Measurements from ENCODE around the gene SLC25A10.

SLC25A10 gene

GRCh38 chr17:81695211-81695610 lies 16.9 kb upstream of the SLC25A10 start:
- no peak overlapping the region for H3K27ac ChIP-seq
- H3K27me3 ChIP-seq (ENCODE audit: insufficient read depth, low read depth) = no peaks in the 10 kb centered on the region
- H2AFZ ChIP-seq (ENCODE audit: low read depth) = no peak overlapping the region
- no peak for TF ChIP-seq CTCF (conservative IDR thresholded peaks at IDR 0.05; ENCODE audit: low read depth, low read length)
- H3K9ac ChIP-seq = no peak overlapping the region
- no peaks in the 10 kb centered on the region for H3K4me1 ChIP-seq (ENCODE audit: low read depth, poor library complexity, severe bottlenecking)
- no peaks in the 10 kb centered on the region; the same call in 1 of the 2 replicates for H3K36me3 ChIP-seq (ENCODE audit: insufficient read depth)
- H3K4me2 ChIP-seq = no peak overlapping the region
- no peaks in the 10 kb centered on the region for H4K20me1 ChIP-seq (ENCODE audit: insufficient read depth)
- peaks cover 11% of the 10 kb centered on the region; the same call in 1 of the 2 replicates for H3K79me2 ChIP-seq (ENCODE audit: insufficient read depth, low read depth)
- H3K4me3 ChIP-seq (IDR thresholded peaks at IDR 0.05; ENCODE audit: insufficient read depth, low read depth, low read length) = no peak overlapping the region

GRCh38 chr17:81695801-81696200 lies 16.3 kb upstream of the SLC25A10 start:
- Histone ChIP-seq H3K27ac (no peak overlapping the region), H2AFZ (ENCODE audit: low read depth) (no peak overlapping the region), H3K4me2 (no peak overlapping the region), H3K4me3 (IDR thresholded peaks at IDR 0.05; ENCODE audit: insufficient read depth, low read depth, low read length) (no peak overlapping the region), H4K20me1 (ENCODE audit: insufficient read depth) (no peaks in the 10 kb centered on the region), H3K36me3 (ENCODE audit: insufficient read depth) (no peaks in the 10 kb centered on the region; the same call in 1 of the 2 replicates), H3K4me1 (ENCODE audit: low read depth, poor library complexity, severe bottlenecking) (peaks cover 4% of the 10 kb centered on the region), H3K27me3 (ENCODE audit: insufficient read depth, low read depth) (no peaks in the 10 kb centered on the region), H3K79me2 (ENCODE audit: insufficient read depth, low read depth) (peaks cover 15% of the 10 kb centered on the region; the same call in 1 of the 2 replicates), H3K9ac (no peak overlapping the region)
- no peak for TF ChIP-seq CTCF (conservative IDR thresholded peaks at IDR 0.05; ENCODE audit: low read depth, low read length)

- Histone ChIP-seq H3K4me3 (IDR thresholded peaks at IDR 0.05; ENCODE audit: insufficient read depth, low read depth, low read length) (no peak overlapping the region), H3K27ac (no peak overlapping the region), H3K4me1 (ENCODE audit: low read depth, poor library complexity, severe bottlenecking) (peaks cover 10% of the 10 kb centered on the region), H3K27me3 (ENCODE audit: insufficient read depth, low read depth) (no peaks in the 10 kb centered on the region), H2AFZ (ENCODE audit: low read depth) (no peak overlapping the region), H4K20me1 (ENCODE audit: insufficient read depth) (no peaks in the 10 kb centered on the region), H3K9ac (no peak overlapping the region), H3K36me3 (ENCODE audit: insufficient read depth) (no peaks in the 10 kb centered on the region; the same call in 1 of the 2 replicates), H3K79me2 (ENCODE audit: insufficient read depth, low read depth) (peaks cover 21% of the 10 kb centered on the region; the same call in 1 of the 2 replicates), H3K4me2 (no peak overlapping the region)
- TF ChIP-seq CTCF (conservative IDR thresholded peaks at IDR 0.05; ENCODE audit: low read depth, low read length) = no peak
Observed at GRCh38 chr17:81696218-81696941, 15.7 kb upstream of the SLC25A10 start.

GRCh38 chr17:81697261-81698044 lies 14.6 kb upstream of the SLC25A10 start:
- Histone ChIP-seq H3K27ac (no peak overlapping the region), H4K20me1 (ENCODE audit: insufficient read depth) (no peaks in the 10 kb centered on the region), H3K79me2 (ENCODE audit: insufficient read depth, low read depth) (peaks cover 30% of the 10 kb centered on the region)

More at GRCh38 chr17:81697261-81698044, 14.6 kb upstream of the SLC25A10 start:
- Histone ChIP-seq H3K4me1 (ENCODE audit: low read depth, poor library complexity, severe bottlenecking) (peaks cover 17% of the 10 kb centered on the region), H3K27me3 (ENCODE audit: insufficient read depth, low read depth) (no peaks in the 10 kb centered on the region), H3K9ac (no peak overlapping the region), H3K4me3 (IDR thresholded peaks at IDR 0.05; ENCODE audit: insufficient read depth, low read depth, low read length) (no peak overlapping the region), H3K36me3 (ENCODE audit: insufficient read depth) (no peaks in the 10 kb centered on the region; the same call in 1 of the 2 replicates), H2AFZ (ENCODE audit: low read depth) (no peak overlapping the region), H3K4me2 (no peak overlapping the region)
- no peak for TF ChIP-seq CTCF (conservative IDR thresholded peaks at IDR 0.05; ENCODE audit: low read depth, low read length)
